GM18951 (cell line): ENCODE measurements around the gene ABR.
"Not testable (repeated sequence)": the region's sequence is repeated elsewhere in the genome, so short reads cannot be mapped to it uniquely, and the experiment has no call there.

Experiments used
- POLR2A ChIP-seq: IDR thresholded peaks from 4 replicates; pipeline ENCODE4 v1.6.1; 2011; ENCODE audit warnings: mild to moderate bottlenecking; ENCODE audit not compliant: insufficient read length, insufficient read depth; ENCODE audit errors: extremely low read depth
- in situ Hi-C: fragments of 300-500 bp; cut with MboI; formaldehyde crosslinking; loops from one replicate; pipeline ENCODE4 v1.12.0; 2022; ENCODE audit warnings: low sequenced_read_pairs, mixed read lengths, inconsistent platforms; ENCODE audit not compliant: unreplicated experiment

ABR gene

DNA sequence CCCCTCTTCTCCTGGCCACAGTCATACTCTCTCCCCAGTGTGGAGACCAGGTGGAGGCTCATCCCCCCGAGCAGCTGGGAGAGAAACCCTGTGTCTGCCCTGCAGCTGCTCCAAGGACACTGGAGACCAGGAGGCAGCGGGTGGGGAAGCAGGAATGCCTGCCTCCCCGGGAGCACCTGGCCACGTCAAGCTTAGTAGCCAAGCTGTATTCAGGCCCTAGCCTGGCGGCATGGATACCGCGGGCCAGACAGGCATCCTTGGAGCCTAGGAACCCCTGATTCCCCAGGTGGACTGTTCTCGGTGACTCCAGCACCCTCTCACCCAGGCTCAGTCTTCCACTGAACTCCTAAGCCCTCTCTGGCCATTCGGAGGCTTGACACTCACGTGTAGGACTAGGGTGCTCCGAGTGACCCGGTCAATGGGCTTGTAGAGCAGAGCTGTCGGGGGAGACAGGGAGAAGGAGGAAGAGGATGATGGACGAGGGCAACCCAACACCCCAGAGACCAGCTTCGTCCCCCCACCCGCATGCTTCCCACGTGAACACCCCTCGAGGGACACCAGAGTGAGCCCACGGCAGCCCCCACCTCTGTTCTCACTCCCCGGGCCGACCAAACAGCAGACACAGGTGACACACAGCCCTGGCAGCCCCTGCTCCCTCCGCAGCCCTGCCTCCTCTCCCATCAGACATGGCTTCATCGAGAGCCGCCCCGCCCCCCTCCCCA is 106.4 kb downstream of the ABR start:
- no peak for TF ChIP-seq POLR2A
- in situ Hi-C loops, result no loop called here

GRCh38 chr17:1072551-1072961 is 107.2 kb downstream of the ABR start:
- in situ Hi-C loops, result no loop called here

DNA sequence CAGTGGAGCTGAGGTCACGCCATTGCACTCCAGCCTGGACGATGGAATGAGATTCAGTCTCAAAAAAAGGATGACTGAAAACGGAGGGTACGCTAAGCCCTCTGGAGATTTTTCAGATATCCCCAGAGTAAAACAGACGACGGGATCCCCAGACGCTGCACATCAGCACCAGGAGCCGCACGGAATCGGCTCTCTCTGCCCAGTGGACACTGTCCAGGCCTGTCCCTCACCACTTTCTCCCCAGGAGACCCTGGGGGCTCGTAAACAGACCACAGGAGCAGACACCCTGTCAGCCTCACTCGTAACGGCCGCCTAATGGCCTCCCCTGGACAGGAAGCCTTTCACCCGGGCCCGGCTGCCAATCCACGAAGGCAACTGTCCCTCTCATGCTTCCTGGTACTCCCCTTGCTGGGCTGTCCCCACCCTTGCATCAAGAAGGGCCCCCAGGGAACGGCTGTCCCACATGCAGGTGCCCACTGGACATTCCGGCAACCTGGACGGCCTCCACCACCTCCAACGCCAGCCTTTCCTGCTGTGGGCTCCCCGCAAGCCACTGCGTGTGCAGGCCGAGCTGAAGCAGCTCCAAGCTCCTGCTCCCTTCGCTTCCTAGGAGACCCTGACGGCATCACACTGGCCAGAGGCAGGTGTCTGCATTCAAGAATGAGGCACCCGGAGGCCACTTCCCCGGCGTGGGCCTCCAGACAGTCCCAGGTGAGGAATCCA is 108.5 kb downstream of the ABR start:
- in situ Hi-C loops, result no loop called here
- TF ChIP-seq POLR2A, result no peak

More at GRCh38 chr17:1072551-1072961, 107.2 kb downstream of the ABR start:
- no peak for TF ChIP-seq POLR2A

DNA sequence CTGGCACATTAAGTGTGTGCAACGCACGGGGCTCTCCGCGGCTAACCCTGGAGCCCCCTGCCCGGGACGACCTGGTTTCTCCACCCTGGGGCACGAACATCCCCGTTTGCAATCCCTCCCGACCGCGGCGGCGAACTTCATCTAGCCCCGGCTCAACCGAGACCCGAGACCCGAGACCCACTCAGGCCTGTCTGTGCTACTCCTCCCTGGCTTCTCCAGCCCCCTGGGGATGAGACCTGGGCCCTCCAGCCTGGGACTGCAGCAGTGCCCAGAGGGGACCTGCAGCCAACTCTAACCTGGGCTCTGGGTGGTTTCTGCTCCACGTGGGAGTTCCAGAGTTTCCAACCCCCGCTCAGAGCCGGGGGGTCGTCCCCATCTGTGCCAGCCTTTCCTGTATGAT is 109.4 kb downstream of the ABR start:
- no peak for TF ChIP-seq POLR2A
- in situ Hi-C loops, result no loop called here

GRCh38 chr17:1069847-1070246 is 109.9 kb downstream of the ABR start:
- no peak for TF ChIP-seq POLR2A
- in situ Hi-C loops, result no loop called here

- in situ Hi-C loops, result no loop called here
- TF ChIP-seq POLR2A, result no peak
These were observed 111.4 kb downstream of the ABR start for GRCh38 chr17:1068356-1068755.

DNA sequence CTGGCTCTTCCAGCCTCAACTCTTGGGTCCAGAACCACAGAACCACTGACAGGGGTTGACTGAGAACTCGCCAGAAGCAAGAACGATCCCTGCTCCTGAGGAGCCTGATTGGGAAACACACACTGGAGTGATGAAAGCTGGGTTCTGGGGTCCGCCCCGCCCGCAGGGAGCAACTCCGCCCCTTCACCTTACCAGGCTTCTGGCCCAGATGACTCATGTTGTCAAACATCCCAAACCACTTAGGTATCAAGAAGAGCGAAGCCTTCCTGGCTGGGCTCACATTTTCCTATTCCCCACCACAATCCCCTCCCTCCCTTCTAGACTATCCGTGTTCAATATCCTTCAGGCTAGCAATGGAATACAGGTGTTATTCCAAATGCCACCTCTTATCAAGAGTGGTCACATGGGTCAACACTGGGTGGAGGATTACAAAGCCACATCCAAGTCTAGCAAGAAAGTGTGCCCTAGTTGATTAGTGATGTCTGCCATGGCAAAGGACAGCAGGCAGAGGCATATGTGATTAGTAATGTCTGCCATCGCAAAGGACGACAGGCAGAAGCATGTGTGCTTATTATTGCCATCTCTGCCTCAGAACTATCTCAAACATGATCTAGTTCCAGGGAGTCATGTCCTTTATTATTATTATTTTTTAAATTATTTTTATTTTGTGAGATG is 112.4 kb downstream of the ABR start:
- in situ Hi-C loops, result no loop called here
- TF ChIP-seq POLR2A, result no peak

DNA sequence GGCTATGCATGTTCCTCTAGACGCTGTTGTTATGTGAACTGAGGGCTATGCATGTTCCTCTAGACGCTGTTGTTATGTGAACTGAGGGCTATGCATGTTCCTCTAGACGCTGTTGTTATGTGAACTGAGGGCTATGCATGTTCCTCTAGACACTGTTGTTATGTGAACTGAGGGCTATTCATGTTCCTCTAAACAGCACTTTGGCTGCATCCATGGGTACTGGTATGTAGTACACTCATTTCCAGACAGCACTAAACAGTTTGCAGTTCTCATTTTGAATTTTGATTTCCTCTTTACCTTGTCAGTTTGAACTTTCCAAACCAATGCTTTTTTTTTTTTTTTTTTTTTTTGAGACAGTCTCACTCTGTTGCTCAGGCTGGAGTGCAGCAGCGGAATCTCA is 114.4 kb downstream of the ABR start:
- in situ Hi-C loops, result not testable (repeated sequence)

DNA sequence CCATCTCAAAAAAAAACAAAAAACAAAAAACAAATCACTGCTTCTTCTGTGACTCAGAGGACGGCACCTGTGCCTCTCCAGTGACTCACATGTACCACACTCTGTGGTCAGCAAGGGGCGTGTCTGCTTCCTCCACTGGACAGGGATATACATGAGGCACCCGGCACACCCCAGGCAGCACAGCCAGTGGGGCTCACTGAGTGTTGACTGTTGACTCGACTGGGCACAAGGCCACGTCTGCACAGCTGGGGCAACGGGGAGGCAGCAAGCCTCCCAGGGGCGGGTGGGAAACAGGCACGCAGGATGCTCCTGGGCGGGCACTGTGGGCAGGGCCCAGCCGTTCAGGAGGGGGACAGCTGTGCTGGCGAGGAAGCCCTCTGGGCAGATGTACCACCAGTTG is 118.8 kb downstream of the ABR start:
- in situ Hi-C loops, result no loop called here
- no peak for TF ChIP-seq POLR2A

- in situ Hi-C loops, result no loop called here
- TF ChIP-seq POLR2A, result no peak
These were observed 120.5 kb downstream of the ABR start for GRCh38 chr17:1059131-1059795.

DNA sequence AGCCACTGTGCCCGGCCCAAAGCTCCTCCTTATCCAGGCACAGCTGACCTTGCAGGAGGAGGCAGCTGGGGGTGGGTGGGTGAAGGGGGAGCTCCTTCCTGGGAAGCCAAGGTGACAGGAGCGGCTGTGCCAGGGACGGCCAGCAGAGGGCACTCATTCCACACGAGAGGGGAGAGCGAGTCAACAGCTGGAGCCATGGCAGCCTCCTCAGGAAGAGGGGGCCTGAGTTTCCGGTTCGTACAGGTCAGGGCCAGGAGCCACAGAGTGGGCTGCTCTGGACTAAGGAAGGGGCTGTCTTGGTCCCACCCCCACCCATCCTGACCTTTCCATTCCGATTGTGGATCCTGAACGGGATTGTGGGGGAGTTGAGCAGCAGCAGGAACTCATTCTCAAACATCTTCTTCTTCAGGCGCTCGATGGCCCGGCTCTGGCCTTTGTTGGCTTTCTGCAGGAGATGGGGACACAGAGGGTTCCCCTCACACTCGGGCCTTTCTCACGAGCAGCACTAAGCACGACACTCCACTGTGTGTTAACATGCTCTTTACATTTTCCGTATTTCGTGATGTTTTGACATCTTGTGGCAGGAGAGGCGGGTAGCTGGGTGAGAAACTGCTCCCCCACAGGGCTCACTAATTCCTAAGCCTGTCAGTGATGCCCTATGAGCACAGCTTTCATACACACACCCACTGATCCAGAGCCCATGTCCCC is 121.2 kb downstream of the ABR start:
- TF ChIP-seq POLR2A, result no peak
- in situ Hi-C loops, result no loop called here

GRCh38 chr17:1056761-1057160 is 123.0 kb downstream of the ABR start:
- no peak for TF ChIP-seq POLR2A
- in situ Hi-C loops, result no loop called here

DNA sequence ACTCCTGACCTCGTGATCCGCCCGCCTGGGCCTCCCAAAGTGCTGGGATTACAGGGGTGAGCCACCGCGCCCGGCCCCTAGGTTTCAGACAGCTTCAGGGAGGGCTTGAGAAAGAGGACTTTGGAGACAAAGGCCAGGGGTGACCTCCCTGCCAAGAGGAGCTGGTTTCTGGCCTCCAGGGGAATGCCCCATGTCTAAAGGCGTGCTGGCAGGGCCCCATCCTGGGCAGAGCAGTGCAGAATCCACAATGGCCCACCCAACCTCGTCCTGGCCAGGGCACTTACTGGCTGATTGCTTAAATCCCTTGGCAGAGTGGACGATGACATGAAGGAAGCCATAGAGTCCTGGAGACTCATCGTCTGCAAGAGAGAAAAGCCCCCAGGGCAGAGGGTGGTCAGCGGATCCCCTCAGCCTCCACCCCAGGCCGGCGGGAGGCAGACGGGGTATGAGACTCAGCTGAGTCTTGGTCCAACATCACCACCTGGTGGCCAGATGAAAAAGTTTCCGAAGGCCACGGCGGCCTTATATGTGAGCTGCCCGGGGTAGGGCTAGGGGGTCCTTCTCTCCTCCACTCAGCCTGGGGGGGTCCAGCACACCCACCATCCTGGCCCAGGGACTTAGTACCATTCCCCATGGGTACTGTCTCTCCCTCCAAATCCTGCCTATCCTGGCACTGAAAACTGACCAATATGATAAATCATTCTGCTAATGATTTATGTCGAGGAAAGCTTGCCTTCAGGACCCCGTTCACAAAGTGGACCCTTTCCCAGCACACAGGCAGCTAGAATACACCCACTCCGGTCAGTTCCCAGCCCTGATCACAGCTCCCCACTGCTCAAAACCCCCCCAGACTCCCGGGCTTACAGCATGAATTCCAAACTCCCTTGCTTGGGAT is 123.8 kb downstream of the ABR start:
- in situ Hi-C loops, result no loop called here
- TF ChIP-seq POLR2A, result no peak
